DOHH2 (cell line): ENCODE results near the gene GYPA.

ENCODE experiments used
- H3F3A ChIP-seq: fragments of 200-600 bp; sonication (generic), shearing (Covaris generic); 2 replicates; pipeline ENCODE4 v1.6.0; 2016; ENCODE audit warnings: antibody characterized with exemption, mild to moderate bottlenecking; ENCODE audit not compliant: control insufficient read depth, insufficient read depth
- H3K27ac ChIP-seq: fragments of 200-600 bp; sonication (generic); 2 replicates; pipeline ENCODE4 v1.5.1; 2014; ENCODE audit warnings: low read depth, mild to moderate bottlenecking, low read length, moderate library complexity
- H3K27me3 ChIP-seq: fragments of 200-600 bp; sonication (generic); 2 replicates; pipeline ENCODE4 v1.6.1; 2014; ENCODE audit warnings: mild to moderate bottlenecking, low read length, mixed read lengths; ENCODE audit not compliant: control insufficient read depth
- H3K36me3 ChIP-seq: fragments of 200-600 bp; sonication (generic); 2 replicates; pipeline ENCODE4 v1.6.1; 2014; ENCODE audit warnings: mild to moderate bottlenecking, low read length, moderate library complexity, mixed read lengths; ENCODE audit not compliant: control insufficient read depth
- H3K4me1 ChIP-seq: fragments of 200-600 bp; sonication (generic); 2 replicates; pipeline ENCODE4 v1.6.1; 2014; ENCODE audit warnings: mild to moderate bottlenecking, low read length, mixed read lengths; ENCODE audit not compliant: control insufficient read depth
- H3K4me2 ChIP-seq: fragments of 200-600 bp; sonication (generic); 2 replicates; pipeline ENCODE4 v1.6.0; 2014; ENCODE audit warnings: mild to moderate bottlenecking, low read length, moderate library complexity
- H3K4me3 ChIP-seq: fragments of 200-600 bp; sonication (generic); 2 replicates; pipeline ENCODE4 v1.5.1; 2014; ENCODE audit warnings: mild to moderate bottlenecking, low read length, mixed read lengths
- H3K79me2 ChIP-seq: fragments of 200-600 bp; sonication (generic); 2 replicates; pipeline ENCODE4 v1.6.1; 2014; ENCODE audit warnings: mild to moderate bottlenecking, low read length, mixed read lengths; ENCODE audit not compliant: control insufficient read depth
- H3K9me2 ChIP-seq: fragments of 200-600 bp; sonication (generic); replicated peaks from 2 replicates; pipeline ENCODE4 v1.6.1; 2014; ENCODE audit warnings: mild to moderate bottlenecking, low read length, mixed read lengths; ENCODE audit not compliant: control insufficient read depth
- H3K9me3 ChIP-seq: fragments of 200-600 bp; sonication (generic); 2 replicates; pipeline ENCODE4 v1.6.1; 2014; ENCODE audit warnings: antibody characterized with exemption, low read length, mixed read lengths; ENCODE audit not compliant: control insufficient read depth, insufficient read depth
- H4K20me1 ChIP-seq: fragments of 200-600 bp; sonication (generic); 2 replicates; pipeline ENCODE4 v1.6.0; 2014; ENCODE audit warnings: low read depth, mild to moderate bottlenecking, antibody characterized with exemption, low read length, moderate library complexity; ENCODE audit not compliant: control insufficient read depth, insufficient read depth
- EZH2phosphoT487 ChIP-seq: fragments of 200-600 bp; sonication (generic); IDR thresholded peaks from 2 replicates; pipeline ENCODE4 v1.6.1; 2017; ENCODE audit warnings: borderline replicate concordance, mild to moderate bottlenecking, antibody characterized with exemption, low read length, moderate library complexity, mixed read lengths
- TF ChIP-seq, protein P1 (sequence below): fragments of 200-600 bp; sonication (generic); IDR thresholded peaks from one replicate; pipeline ENCODE4 v1.5.1; 2014; ENCODE audit warnings: antibody characterized with exemption, mild to moderate bottlenecking, low read depth, low read length; ENCODE audit not compliant: poor library complexity, severe bottlenecking

The GYPA gene

GRCh38 chr4:144183165-144183564 is 42.6 kb upstream of the GYPA start:
- H3K4me2 ChIP-seq, result no peak overlapping the region

DNA sequence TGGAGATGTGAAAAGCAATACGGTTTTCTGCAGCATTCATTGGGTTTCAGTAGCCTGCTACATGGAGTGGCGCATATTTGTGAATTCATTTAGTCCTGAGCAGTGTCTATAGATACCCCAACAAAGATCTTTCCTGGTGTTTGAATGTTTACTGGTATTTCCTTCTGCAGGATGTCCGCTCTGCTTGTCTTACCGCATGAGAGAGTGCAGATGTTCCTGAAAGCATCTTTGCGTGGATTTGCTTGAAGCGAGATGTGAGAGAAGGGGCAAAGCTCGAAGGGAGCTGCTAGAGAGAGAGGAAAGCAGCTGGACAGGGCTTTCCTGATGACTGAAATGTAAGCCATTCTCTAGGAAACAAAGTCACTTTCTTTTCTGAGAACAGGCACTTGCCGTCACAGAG is 40.9 kb upstream of the GYPA start:
- Histone ChIP-seq H3K9me3 (no peaks in the 10 kb centered on the region), H3K9me2 (no peaks in the 10 kb centered on the region), H3K27me3 (peaks cover 12% of the 10 kb centered on the region), H4K20me1 (no peaks in the 10 kb centered on the region), H3K4me1 (peaks cover 5% of the 10 kb centered on the region; the same call in 1 of the 2 replicates), H3K4me2 (no peak overlapping the region), H3K4me3 (no peak overlapping the region), H3K79me2 (no peaks in the 10 kb centered on the region), H3F3A (no peaks in the 10 kb centered on the region), H3K36me3 (no peaks in the 10 kb centered on the region), H3K27ac (no peak overlapping the region)
- TF ChIP-seq EZH2phosphoT487, result no peak
- TF ChIP-seq, protein P1, sequence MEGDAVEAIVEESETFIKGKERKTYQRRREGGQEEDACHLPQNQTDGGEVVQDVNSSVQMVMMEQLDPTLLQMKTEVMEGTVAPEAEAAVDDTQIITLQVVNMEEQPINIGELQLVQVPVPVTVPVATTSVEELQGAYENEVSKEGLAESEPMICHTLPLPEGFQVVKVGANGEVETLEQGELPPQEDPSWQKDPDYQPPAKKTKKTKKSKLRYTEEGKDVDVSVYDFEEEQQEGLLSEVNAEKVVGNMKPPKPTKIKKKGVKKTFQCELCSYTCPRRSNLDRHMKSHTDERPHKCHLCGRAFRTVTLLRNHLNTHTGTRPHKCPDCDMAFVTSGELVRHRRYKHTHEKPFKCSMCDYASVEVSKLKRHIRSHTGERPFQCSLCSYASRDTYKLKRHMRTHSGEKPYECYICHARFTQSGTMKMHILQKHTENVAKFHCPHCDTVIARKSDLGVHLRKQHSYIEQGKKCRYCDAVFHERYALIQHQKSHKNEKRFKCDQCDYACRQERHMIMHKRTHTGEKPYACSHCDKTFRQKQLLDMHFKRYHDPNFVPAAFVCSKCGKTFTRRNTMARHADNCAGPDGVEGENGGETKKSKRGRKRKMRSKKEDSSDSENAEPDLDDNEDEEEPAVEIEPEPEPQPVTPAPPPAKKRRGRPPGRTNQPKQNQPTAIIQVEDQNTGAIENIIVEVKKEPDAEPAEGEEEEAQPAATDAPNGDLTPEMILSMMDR, result no peak

More at GRCh38 chr4:144183165-144183564, 42.6 kb upstream of the GYPA start:
- no peak overlapping the region for H3K4me3 ChIP-seq
- H3K27ac ChIP-seq, result no peak overlapping the region
- no peaks in the 10 kb centered on the region for H3K9me3 ChIP-seq
- no peaks in the 10 kb centered on the region for H3K36me3 ChIP-seq
- no peaks in the 10 kb centered on the region for H3K9me2 ChIP-seq
- H3F3A ChIP-seq, result no peaks in the 10 kb centered on the region
- H3K4me1 ChIP-seq, result peaks cover 5% of the 10 kb centered on the region; the same call in 1 of the 2 replicates
- no peaks in the 10 kb centered on the region for H3K79me2 ChIP-seq
- no peaks in the 10 kb centered on the region for H4K20me1 ChIP-seq
- H3K27me3 ChIP-seq, result peaks cover 12% of the 10 kb centered on the region
- TF ChIP-seq, protein P1, result no peak
- TF ChIP-seq EZH2phosphoT487, result no peak

- no peak overlapping the region for H3K4me2 ChIP-seq
- TF ChIP-seq, protein P1, result no peak
- no peak for TF ChIP-seq EZH2phosphoT487
- H3K4me1 ChIP-seq, result peaks cover 5% of the 10 kb centered on the region; the same call in 1 of the 2 replicates
- H3K27me3 ChIP-seq, result peaks cover 12% of the 10 kb centered on the region
- H3K79me2 ChIP-seq, result no peaks in the 10 kb centered on the region
- no peak overlapping the region for H3K4me3 ChIP-seq
- no peaks in the 10 kb centered on the region for H4K20me1 ChIP-seq
- H3K27ac ChIP-seq, result no peak overlapping the region
- no peaks in the 10 kb centered on the region for H3F3A ChIP-seq
- no peaks in the 10 kb centered on the region for H3K36me3 ChIP-seq
- H3K9me2 ChIP-seq, result no peaks in the 10 kb centered on the region
- no peaks in the 10 kb centered on the region for H3K9me3 ChIP-seq
These were observed 38.7 kb upstream of the GYPA start for GRCh38 chr4:144179152-144179739.
